Thyroid gland (tissue), 4 donors: ENCODE results near the gene GET4. TPM values are rescaled to one million over a fixed set of nuclear protein-coding genes. Genes with fewer than 3 reads are reported as not detected.

Source experiments
- DNase-seq, 2 donors: peaks; one replicate each; pipeline ENCODE4 v3.0.0-alpha.2; 2019
- H3K27ac ChIP-seq, 3 donors: fragments of 200-600 bp; sonication (generic); 1 replicate in 2 of 3; 2 replicates in 1 of 3; pipeline ENCODE4 v1.5.1; 2016 to 2019; ENCODE audit warnings: mild to moderate bottlenecking in 1 of 3, moderate library complexity in 1 of 3
- H3K27me3 ChIP-seq: fragments of 200-600 bp; sonication (generic); one replicate; pipeline ENCODE4 v1.5.1; 2019
- H3K36me3 ChIP-seq, 2 donors: fragments of 200-600 bp; sonication (generic); one replicate each; pipeline ENCODE4 v1.5.1; 2016 to 2019
- H3K4me1 ChIP-seq, 2 donors: fragments of 200-600 bp; sonication (generic); one replicate each; pipeline ENCODE4 v1.5.1; 2017 to 2019
- H3K4me3 ChIP-seq, 3 donors: fragments of 200-600 bp; sonication (generic); replicated peaks in 1 of 3; 1 replicate in 2 of 3; 2 replicates in 1 of 3; pipeline ENCODE4 v1.5.1; 2016; ENCODE audit warnings: mild to moderate bottlenecking in 1 of 3
- H3K9me3 ChIP-seq: fragments of 200-600 bp; sonication (generic); one replicate; pipeline ENCODE4 v1.5.1; 2017
- CTCF ChIP-seq, 6 experiments: fragments of 200-600 bp in 3 of 6; fragments of 450-650 bp in 3 of 6; sonication (generic) in 3 of 6; IDR thresholded peaks; one replicate each; pipeline ENCODE4 v1.5.1; 2016 to 2019; ENCODE audit warnings: antibody characterized with exemption in 6 of 6, mild to moderate bottlenecking in 2 of 6, inconsistent platforms in 1 of 6, moderate library complexity in 1 of 6
- POLR2A ChIP-seq, 2 donors: fragments of 450-650 bp; IDR thresholded peaks; one replicate each; pipeline ENCODE4 v1.6.1; 2017; ENCODE audit warnings: antibody characterized with exemption in 2 of 2, mild to moderate bottlenecking in 2 of 2, moderate library complexity in 1 of 2
- whole genome bisulfite sequencing, 2 donors: methylation state at CpG; one replicate each; pipeline ENCODE4 v1.1.5; 2017; 5-methylcytosine and 5-hydroxymethylcytosine counted together
- intact Hi-C: fragments of 100-400 bp; cut with DNase I; formaldehyde crosslinking; loops from one replicate; pipeline ENCODE4 v1.15.1; 2023
- total RNA-seq, 4 donors: library from RNA; depleted of rRNA; stranded (reverse); fragments of >200 nt; gene quantifications; one replicate each; pipeline ENCODE4 v1.2.3, GENCODE V29; 2016

The GET4 gene
- total RNA-seq, 4 donors from 2014 or later: 29.2 to 38.7 (median 34.3) TPM

DNA sequence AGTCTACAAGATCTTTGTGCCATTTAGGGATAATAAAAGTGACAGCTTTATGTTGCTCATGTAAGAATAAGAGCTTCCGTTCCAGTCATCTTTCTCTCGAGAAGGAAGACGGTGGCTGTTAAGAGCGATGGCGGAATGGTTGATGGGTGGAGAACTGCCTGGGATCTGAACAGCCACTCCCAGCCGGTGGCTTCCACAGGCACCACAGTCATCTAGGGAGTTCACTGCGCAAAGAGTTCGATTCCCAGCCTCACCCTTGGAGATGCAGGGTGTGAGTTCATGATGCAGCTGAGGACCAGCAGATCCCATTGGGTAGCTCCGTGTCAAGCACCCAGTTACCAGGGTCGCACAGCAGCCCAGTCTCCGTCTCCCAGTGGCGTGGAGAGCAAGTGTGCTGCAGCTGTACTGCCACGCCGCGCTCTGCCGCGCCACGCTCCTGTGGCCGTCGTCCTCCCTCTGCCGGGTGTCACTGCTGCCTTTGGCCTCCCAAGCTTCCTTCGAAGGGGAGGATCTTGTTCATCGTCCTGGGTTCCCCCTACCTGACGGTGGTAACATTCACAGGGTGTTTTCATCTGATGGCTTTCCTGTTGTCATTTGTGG, 36.3 kb upstream of the GET4 start:
- Histone ChIP-seq H3K36me3 (peaks cover 35 to 39% of the 10 kb centered on the region in 2 donors), H3K9me3 (no peaks in the 10 kb centered on the region), H3K27ac (no peak overlapping the region), H3K4me1 (peaks cover 0 to 8% of the 10 kb centered on the region in 2 donors), H3K27me3 (no peaks in the 10 kb centered on the region), H3K4me3 (no peak overlapping the region)
- 91 to 92% methylated on average over 22 to 24 of the region's 24 CpGs for WGBS, 2 donors
- intact Hi-C loops: no loop called here
- TF ChIP-seq CTCF (IDR thresholded peaks at IDR 0.05) (no peak), POLR2A (IDR thresholded peaks at IDR 0.05) (no peak)
- DNase-seq: no peak

- WGBS, 2 donors: 83 to 85% methylated on average over 15 to 16 of the region's 16 CpGs
- Histone ChIP-seq H3K4me1 (no peaks in the 10 kb centered on the region), H3K9me3 (no peaks in the 10 kb centered on the region), H3K27ac (no peak overlapping the region), H3K36me3 (peaks cover 35 to 39% of the 10 kb centered on the region in 2 donors), H3K4me3 (no peak overlapping the region), H3K27me3 (no peaks in the 10 kb centered on the region)
- DNase-seq: no peak
- intact Hi-C loops: no loop called here
- TF ChIP-seq POLR2A (IDR thresholded peaks at IDR 0.05) (no peak), CTCF (IDR thresholded peaks at IDR 0.05) (no peak)
Observed at GRCh38 chr7:841943-842342, 34.4 kb upstream of the GET4 start.

DNA sequence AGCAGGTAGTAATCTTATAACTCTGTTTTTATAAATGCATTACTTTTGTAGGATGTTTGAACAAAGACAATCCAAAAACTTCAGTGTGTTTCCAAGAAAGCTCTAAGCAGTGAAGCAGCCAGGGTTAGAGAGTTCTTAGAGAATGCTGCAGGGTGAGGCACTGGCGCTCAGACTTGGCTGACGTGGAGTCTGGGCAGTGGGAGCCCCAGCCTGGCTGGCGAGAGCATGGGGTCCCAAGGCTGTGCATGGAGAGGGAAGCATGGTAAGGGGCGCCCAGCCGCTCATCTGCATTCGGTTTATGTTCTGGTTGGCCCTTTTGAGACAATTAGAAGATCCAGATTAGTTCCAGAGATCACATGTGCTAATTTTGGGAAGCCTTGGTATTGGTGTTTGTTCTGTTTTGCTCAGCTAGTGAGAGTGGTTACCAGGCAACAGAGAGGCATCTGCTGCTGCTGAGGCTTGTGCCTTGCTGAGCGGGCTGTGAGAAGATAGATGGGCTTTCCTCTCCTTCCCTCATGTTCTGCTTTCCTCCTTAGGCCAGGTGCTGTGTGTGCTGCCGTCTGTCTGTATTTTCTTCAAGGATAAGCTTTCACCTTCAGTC, 33.8 kb upstream of the GET4 start:
- Histone ChIP-seq H3K36me3 (peaks cover 35 to 39% of the 10 kb centered on the region in 2 donors), H3K9me3 (no peaks in the 10 kb centered on the region), H3K27ac (no peak overlapping the region), H3K4me3 (no peak overlapping the region), H3K27me3 (no peaks in the 10 kb centered on the region), H3K4me1 (no peaks in the 10 kb centered on the region)
- DNase-seq: no peak
- 86 to 87% methylated on average over 8 of the region's 8 CpGs for WGBS, 2 donors
- TF ChIP-seq CTCF (IDR thresholded peaks at IDR 0.05) (no peak), POLR2A (IDR thresholded peaks at IDR 0.05) (no peak)
- intact Hi-C loops: no loop called here

GRCh38 chr7:843230-843629, 33.1 kb upstream of the GET4 start:
- intact Hi-C loops: no loop called here
- TF ChIP-seq POLR2A (IDR thresholded peaks at IDR 0.05): no peak
- no peak for TF ChIP-seq CTCF (IDR thresholded peaks at IDR 0.05)
- Histone ChIP-seq H3K4me3 (no peak overlapping the region), H3K36me3 (peaks cover 35 to 39% of the 10 kb centered on the region in 2 donors), H3K9me3 (no peaks in the 10 kb centered on the region), H3K27me3 (no peaks in the 10 kb centered on the region), H3K4me1 (no peaks in the 10 kb centered on the region), H3K27ac (no peak overlapping the region)
- 95 to 96% methylated on average over 17 of the region's 17 CpGs for WGBS, 2 donors
- no peak for DNase-seq

DNA sequence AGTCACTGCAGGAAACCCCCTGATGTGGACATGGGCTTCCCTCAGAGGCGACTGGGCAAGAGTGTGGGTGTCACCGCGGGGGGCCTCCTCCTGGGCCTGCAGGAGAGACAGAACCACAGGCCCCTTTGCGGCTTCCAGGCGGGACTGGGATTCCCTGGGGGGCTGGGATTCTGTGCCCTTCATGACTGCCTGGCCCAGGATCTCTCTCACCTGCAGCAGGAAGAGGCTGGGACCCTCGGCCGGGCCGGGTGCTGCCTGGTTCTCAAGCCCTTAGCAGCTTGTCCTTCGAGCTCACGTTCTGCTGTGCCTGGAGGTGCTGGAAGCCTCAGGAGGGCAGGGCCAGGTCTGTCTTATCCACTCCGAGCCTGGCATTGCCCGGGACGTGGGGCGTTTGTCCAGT, 32.3 kb upstream of the GET4 start:
- TF ChIP-seq CTCF (IDR thresholded peaks at IDR 0.05) (no peak), POLR2A (IDR thresholded peaks at IDR 0.05) (no peak)
- peaks cover 32 to 39% of the 10 kb centered on the region in 2 donors for H3K36me3 ChIP-seq
- WGBS, 2 donors: 89 to 99% methylated on average over 9 to 14 of the region's 14 CpGs
- intact Hi-C loops: no loop called here
- no peak for DNase-seq
- no peaks in the 10 kb centered on the region for H3K27me3 ChIP-seq
- H3K9me3 ChIP-seq: no peaks in the 10 kb centered on the region
- no peak overlapping the region for H3K4me3 ChIP-seq
- no peaks in the 10 kb centered on the region for H3K4me1 ChIP-seq
- H3K27ac ChIP-seq: no peak overlapping the region
